Epithelial cell of proximal tubule (primary cell): ENCODE data around the gene IL12RB2. TPM values are rescaled to one million over a fixed set of nuclear protein-coding genes. Genes with fewer than 3 reads are reported as not detected.
"Not testable (repeated sequence)": the region's sequence is repeated elsewhere in the genome, so short reads cannot be mapped to it uniquely, and the experiment has no call there.

Experiments
- DNase-seq: peaks from one replicate; pipeline ENCODE4 v3.0.0-alpha.2; 2011; ENCODE audit warnings: low read depth
- H3K4me3 ChIP-seq: 2 replicates; pipeline ENCODE4 v1.5.1; 2011; ENCODE audit warnings: low read depth, mild to moderate bottlenecking, low read length
- total RNA-seq: library from RNA; depleted of rRNA; stranded (reverse); fragments of >200 nt; gene quantifications from 2 replicates; pipeline ENCODE4 v1.2.3, GENCODE V29; 2015
- TF ChIP-seq, protein P1 (sequence below): conservative IDR thresholded peaks from 2 replicates; pipeline ENCODE4 v1.5.1; 2012; ENCODE audit warnings: low read depth, mild to moderate bottlenecking, low read length

The IL12RB2 gene
- total RNA-seq, 1 donor from 2014 or later = 1.3 TPM

DNA sequence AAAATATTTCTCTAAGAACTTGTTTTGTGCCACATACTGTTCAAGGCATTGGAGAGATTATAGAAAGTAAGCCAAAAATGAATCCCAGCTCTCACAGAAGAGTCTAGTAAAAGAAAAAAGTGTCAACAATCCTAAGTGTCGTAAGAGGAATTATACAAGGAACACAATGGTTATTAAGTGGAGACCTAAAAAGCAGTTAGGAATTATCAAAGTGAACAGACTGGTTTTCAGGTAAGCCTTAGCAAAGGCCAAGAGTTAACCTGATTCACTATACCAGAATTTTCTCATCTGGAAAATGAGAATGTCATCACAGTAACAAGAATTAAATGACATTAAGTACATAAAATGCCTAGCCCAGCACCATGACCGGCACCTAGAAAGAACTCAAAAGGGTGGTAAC is 106.9 kb downstream of the IL12RB2 start:
- no peak for DNase-seq
- H3K4me3 ChIP-seq = no peak overlapping the region
- TF ChIP-seq, protein P1, sequence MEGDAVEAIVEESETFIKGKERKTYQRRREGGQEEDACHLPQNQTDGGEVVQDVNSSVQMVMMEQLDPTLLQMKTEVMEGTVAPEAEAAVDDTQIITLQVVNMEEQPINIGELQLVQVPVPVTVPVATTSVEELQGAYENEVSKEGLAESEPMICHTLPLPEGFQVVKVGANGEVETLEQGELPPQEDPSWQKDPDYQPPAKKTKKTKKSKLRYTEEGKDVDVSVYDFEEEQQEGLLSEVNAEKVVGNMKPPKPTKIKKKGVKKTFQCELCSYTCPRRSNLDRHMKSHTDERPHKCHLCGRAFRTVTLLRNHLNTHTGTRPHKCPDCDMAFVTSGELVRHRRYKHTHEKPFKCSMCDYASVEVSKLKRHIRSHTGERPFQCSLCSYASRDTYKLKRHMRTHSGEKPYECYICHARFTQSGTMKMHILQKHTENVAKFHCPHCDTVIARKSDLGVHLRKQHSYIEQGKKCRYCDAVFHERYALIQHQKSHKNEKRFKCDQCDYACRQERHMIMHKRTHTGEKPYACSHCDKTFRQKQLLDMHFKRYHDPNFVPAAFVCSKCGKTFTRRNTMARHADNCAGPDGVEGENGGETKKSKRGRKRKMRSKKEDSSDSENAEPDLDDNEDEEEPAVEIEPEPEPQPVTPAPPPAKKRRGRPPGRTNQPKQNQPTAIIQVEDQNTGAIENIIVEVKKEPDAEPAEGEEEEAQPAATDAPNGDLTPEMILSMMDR = no peak

DNA sequence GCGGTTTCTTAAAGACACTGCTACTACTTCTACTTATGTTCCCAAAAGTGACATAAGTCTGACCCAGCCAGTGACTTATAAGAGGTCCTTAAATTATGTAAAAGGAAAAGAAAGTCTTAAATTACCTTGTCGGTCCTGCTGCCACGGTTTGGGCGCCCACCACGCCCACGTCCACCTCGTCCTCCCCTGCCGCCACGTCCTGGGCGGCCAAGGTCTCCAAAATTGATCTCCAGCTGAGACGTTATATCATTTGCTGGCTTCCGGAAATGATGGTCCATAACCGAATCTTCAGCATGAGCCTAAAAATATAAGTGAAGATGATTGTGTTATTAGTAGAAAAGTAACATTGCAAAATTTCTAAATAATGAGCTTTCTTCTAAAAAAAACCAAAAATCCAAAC is 107.4 kb downstream of the IL12RB2 start:
- DNase-seq = no peak
- TF ChIP-seq, protein P1 = no peak
- H3K4me3 ChIP-seq = no peak overlapping the region

DNA sequence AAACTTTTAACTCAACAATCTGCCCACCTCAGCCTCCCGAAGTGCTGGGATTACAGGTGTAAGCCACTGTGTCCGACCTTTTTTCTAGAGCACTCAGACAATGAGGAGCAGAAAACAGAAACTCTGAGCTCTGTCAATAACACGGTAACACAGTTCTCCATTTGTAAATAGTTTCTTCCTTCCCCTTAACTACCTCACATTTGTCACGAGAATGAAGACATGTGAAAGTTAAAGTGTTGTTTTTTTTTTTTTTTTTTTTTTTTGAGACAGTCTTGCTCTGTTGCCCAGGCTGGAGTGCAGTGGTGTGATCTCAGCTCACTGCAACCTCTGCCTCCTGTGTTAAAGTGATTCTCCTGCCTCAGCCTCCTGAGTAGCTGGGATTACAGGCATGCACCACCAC is 110.1 kb downstream of the IL12RB2 start:
- not testable (repeated sequence) for DNase-seq, H3K4me3 ChIP-seq

DNA sequence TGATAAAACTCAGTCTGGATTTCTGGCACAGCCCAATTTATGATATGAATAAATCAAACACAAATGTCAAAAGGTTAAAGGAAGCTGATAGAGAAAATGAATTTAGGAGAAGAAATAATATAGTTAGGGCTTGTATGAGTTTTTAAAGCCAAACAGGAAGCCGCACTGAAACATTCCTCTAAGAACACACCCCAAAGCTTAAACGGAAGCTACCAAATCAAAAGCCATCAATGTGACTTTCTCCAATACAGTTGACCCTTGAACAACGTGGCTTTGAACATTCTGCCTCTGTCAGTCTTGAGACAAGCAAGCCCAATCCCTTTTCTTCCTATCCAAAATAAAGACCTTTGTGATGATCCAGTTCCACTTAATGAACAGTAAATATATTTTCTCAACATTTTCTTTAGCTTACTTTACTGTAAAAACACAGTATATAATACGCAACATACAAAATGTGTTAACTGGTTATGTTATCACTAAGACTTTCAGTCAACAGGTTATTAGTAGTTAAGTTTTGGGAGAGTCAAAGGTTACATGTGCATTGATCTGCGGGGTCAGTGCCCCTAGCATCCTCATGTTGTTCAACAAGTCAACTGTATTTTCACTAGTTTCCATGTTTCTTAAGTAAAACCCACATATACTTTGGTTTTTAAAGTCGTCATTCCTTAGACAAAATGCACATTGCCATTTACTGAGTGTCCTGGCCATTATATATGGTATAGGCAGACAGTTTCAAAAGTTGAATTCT is 111.3 kb downstream of the IL12RB2 start:
- no peak overlapping the region for H3K4me3 ChIP-seq
- DNase-seq = no peak
- TF ChIP-seq, protein P1 = no peak

DNA sequence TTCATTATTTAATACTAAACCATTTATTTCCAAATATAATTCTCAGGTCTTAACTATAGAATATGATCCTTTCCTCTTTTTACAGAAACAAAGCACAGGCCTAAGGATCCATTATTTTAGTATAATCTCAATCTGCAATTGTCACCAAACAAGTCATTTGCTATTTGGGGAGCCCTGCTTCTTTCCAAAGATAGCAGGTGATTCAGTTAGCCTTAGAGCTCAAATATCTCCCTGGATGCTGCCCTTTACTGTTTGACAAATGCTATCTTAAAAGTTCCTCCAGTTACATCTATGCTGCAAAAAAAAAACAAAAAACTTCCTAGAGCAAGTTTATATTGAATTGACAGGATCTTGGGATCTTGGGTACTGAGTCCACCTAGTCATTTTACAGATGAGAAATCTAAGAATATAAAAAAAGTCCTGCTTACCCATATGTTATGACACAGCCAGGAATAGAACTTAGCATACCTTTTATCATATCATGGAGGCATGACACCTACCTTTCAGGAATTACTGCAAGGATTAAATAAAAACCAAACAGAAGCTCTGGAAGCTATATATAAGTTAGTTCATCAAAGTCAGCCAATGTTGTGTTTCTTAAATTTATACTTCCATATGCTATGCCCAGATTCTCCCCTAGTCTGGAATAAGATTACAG is 113.3 kb downstream of the IL12RB2 start:
- DNase-seq = no peak
- TF ChIP-seq, protein P1 = no peak
- H3K4me3 ChIP-seq = no peak overlapping the region

DNA sequence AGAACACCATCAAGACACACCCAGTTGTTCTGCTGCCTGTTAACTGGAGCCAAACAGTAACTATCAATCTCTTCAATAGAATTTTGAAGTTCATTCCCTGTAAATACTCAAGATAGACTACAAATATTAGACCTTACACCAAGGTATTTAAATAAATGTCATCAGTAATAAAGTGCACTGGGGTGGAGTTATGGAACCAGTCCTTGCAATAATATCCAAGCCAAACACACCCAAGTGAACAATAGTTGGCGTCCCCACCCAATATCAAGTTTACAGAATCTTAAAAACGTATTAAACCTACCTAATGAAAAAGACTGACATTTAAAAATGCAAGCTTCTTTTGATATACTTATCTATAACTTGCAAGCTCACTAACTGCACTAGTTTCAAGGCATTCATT is 119.8 kb downstream of the IL12RB2 start:
- no peak for DNase-seq
- H3K4me3 ChIP-seq = peak overlapping the region; percentile 89
- TF ChIP-seq, protein P1 = no peak

DNA sequence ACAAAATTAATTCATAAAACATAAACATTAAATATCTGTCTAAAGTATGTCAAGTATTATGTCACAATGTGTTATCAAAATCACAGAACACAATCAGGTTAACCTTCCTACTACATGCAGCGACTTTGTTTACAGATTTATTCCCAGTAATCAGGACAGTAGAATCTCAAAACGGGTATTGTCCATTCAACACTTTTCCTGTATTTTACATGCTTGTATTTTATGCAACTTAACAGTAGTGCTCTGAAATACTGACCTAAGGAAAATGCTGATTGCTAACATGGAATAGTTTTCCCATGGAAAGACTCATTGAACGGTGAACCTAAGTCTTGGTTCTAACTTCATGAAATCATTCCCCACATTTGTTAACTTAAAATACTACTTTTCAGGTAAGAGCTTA is 120.3 kb downstream of the IL12RB2 start:
- TF ChIP-seq, protein P1 = no peak
- peak overlapping the region; percentile 89 for H3K4me3 ChIP-seq
- DNase-seq = no peak
